ENCODE results near the gene MAGEE2.
"Not testable (repeated sequence)": the region's sequence is repeated elsewhere in the genome, so short reads cannot be mapped to it uniquely, and the experiment has no call there.

The MAGEE2 gene, protein sequence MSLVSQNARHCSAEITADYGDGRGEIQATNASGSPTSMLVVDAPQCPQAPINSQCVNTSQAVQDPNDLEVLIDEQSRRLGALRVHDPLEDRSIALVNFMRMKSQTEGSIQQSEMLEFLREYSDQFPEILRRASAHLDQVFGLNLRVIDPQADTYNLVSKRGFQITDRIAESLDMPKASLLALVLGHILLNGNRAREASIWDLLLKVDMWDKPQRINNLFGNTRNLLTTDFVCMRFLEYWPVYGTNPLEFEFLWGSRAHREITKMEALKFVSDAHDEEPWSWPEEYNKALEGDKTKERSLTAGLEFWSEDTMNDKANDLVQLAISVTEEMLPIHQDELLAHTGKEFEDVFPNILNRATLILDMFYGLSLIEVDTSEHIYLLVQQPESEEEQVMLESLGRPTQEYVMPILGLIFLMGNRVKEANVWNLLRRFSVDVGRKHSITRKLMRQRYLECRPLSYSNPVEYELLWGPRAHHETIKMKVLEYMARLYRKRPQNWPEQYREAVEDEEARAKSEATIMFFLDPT

GRCh38 chrX:75784680-75785491, at the start of gene MAGEE2:
MAGEE2 (minus strand) TSS chrX:75785254; CDS start chrX:75785051, 203 bp downstream.
- no peak for DNase-seq

GRCh38 chrX:75786290-75786689, 1.2 kb upstream of the MAGEE2 start:
- no peak for DNase-seq

GRCh38 chrX:75781611-75782010, 3.4 kb downstream of the MAGEE2 start:
- DNase-seq: no peak

- not testable (repeated sequence) for DNase-seq
These were observed 17.0 kb downstream of the MAGEE2 start for GRCh38 chrX:75768063-75768462.

DNA sequence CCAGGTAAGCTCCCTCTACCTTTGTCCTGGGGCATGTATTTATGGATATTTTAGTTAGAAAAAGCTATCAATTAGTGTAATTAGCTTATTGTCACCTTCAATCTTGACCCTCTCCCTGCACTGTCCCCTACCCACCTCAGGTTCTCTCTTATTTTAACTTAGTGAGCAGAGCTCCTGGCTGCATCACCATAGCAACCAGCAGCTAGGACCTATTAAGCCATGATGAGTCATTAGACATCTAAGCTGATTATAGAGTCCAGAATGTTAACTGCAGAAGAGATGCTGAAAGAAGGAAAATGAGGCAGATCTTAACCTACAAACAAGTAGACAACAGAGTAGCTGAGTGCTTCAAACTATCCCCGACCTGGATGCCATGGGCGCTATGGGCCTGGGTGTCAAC, 36.6 kb downstream of the MAGEE2 start:
- no peak for DNase-seq

- DNase-seq: peak; percentile 29
These were observed 38.0 kb downstream of the MAGEE2 start for GRCh38 chrX:75746891-75747639.

Measured in activated CD8-positive, alpha-beta memory T cell treated with anti-CD3 and anti-CD28 coated beads, Interleukin-2, amount 50 U/mL, for 4 hours (primary cell).